GM23338 (cell line): ENCODE results near the gene ZNF358. TPM values are rescaled to one million over a fixed set of nuclear protein-coding genes. Genes with fewer than 3 reads are reported as not detected.
A peak's percentile ranks its signal among the peaks of the same experiment; 100 is the strongest.

Experiments
- ATAC-seq: fragments of 200-7000 bp; cut with Tn5 transposase; 3 replicates; pipeline ENCODE4 v1.9.1; 2020
- DNase-seq: peaks from one replicate; pipeline ENCODE4 v3.0.0-alpha.2; 2015; ENCODE audit warnings: low spot score
- H2AFZ ChIP-seq: fragments of 200-600 bp; sonication (generic); 2 replicates; pipeline ENCODE4 v1.8.0; 2016; ENCODE audit warnings: antibody characterized with exemption, mild to moderate bottlenecking, moderate library complexity
- H3F3A ChIP-seq: fragments of 200-600 bp; sonication (generic); replicated peaks from 2 replicates; pipeline ENCODE4 v1.8.0; 2017; ENCODE audit warnings: antibody characterized with exemption, mixed run types, low read depth
- H3K27ac ChIP-seq: fragments of 200-600 bp; sonication (generic); 2 replicates; pipeline ENCODE4 v1.6.1; 2016; ENCODE audit warnings: low read depth
- H3K27me3 ChIP-seq: fragments of 200-600 bp; sonication (generic); 2 replicates; pipeline ENCODE4 v1.8.0; 2016; ENCODE audit warnings: mild to moderate bottlenecking, mixed run types, moderate library complexity; ENCODE audit not compliant: insufficient read depth
- H3K36me3 ChIP-seq: fragments of 200-600 bp; sonication (generic); 2 replicates; pipeline ENCODE4 v1.8.0; 2016; ENCODE audit warnings: mild to moderate bottlenecking; ENCODE audit not compliant: insufficient read depth
- H3K4me1 ChIP-seq: fragments of 200-600 bp; sonication (generic); 2 replicates; pipeline ENCODE4 v1.8.0; 2016; ENCODE audit warnings: mild to moderate bottlenecking, moderate library complexity; ENCODE audit not compliant: insufficient read depth
- H3K4me2 ChIP-seq: fragments of 200-600 bp; sonication (generic); 2 replicates; pipeline ENCODE4 v1.7.1; 2017; ENCODE audit warnings: mixed run types
- H3K4me3 ChIP-seq: fragments of 200-600 bp; sonication (generic); 2 replicates; pipeline ENCODE4 v1.6.1; 2016; ENCODE audit warnings: mixed run types
- H3K79me2 ChIP-seq: fragments of 200-600 bp; sonication (generic); replicated peaks from 2 replicates; pipeline ENCODE4 v1.8.0; 2017; ENCODE audit warnings: mild to moderate bottlenecking; ENCODE audit not compliant: insufficient read depth
- H3K9me2 ChIP-seq: fragments of 200-600 bp; sonication (generic); 2 replicates; pipeline ENCODE4 v1.8.0; 2017; ENCODE audit not compliant: insufficient read depth
- H4K20me1 ChIP-seq: fragments of 200-600 bp; sonication (generic); replicated peaks from 2 replicates; pipeline ENCODE4 v1.8.0; 2017; ENCODE audit warnings: mild to moderate bottlenecking; ENCODE audit not compliant: insufficient read depth
- H3K27ac Mint-ChIP-seq: 2 replicates; pipeline ENCODE4 v1.8.0; 2020; ENCODE audit warnings: inconsistent platforms, mild to moderate bottlenecking, moderate library complexity, mixed read lengths
- H3K27me3 Mint-ChIP-seq: 3 replicates; pipeline ENCODE4 v1.8.0; 2022; ENCODE audit warnings: low read depth, mild to moderate bottlenecking, moderate library complexity, mixed read lengths, inconsistent platforms; ENCODE audit not compliant: insufficient read depth, poor library complexity
- H3K36me3 Mint-ChIP-seq: 3 replicates; pipeline ENCODE4 v1.8.0; 2021; ENCODE audit warnings: low read depth, mild to moderate bottlenecking, inconsistent platforms, moderate library complexity, mixed read lengths
- H3K4me1 Mint-ChIP-seq: 3 replicates; pipeline ENCODE4 v1.8.0; 2020; ENCODE audit warnings: mild to moderate bottlenecking, inconsistent platforms, mixed read lengths
- H3K4me3 Mint-ChIP-seq: 3 replicates; pipeline ENCODE4 v1.8.0; 2021; ENCODE audit warnings: moderate library complexity, mild to moderate bottlenecking, inconsistent platforms, mixed read lengths
- H3K9me3 Mint-ChIP-seq: 3 replicates; pipeline ENCODE4 v1.8.0; 2020; ENCODE audit warnings: moderate library complexity, mild to moderate bottlenecking, inconsistent platforms, mixed read lengths
- CREB1 ChIP-seq: fragments of 250-450 bp; sonication (Bioruptor Pico); IDR thresholded peaks from 2 replicates; pipeline ENCODE4 v1.5.0; 2020; ENCODE audit warnings: low read depth, mild to moderate bottlenecking, moderate library complexity
- POLR2AphosphoS5 ChIP-seq: IDR thresholded peaks from 2 replicates; pipeline ENCODE4 v1.6.1; 2016; ENCODE audit warnings: antibody characterized with exemption, low read depth
- STAT1 ChIP-seq: IDR thresholded peaks from one replicate; pipeline ENCODE4 v1.6.1; 2016; ENCODE audit warnings: antibody characterized with exemption; ENCODE audit not compliant: unreplicated experiment
- ZNF462 ChIP-seq: fragments of 250-450 bp; sonication (Bioruptor Pico); IDR thresholded peaks from 2 replicates; pipeline ENCODE4 v1.5.0; 2020; ENCODE audit warnings: mild to moderate bottlenecking, moderate library complexity
- polyA plus RNA-seq: library from polyadenylated mRNA; unstranded; fragments of >200 nt; fragmentation: Nextera tagmentation; extraction: Ambion mirVana; gene quantifications from 2 replicates; pipeline ENCODE4 v1.2.1, GENCODE V29; 2016
- total RNA-seq: library from RNA; depleted of rRNA; stranded (reverse); fragments of >200 nt; shearing (Covaris generic); gene quantifications from 2 replicates; pipeline ENCODE4 v1.2.3, GENCODE V29; 2014
- TF ChIP-seq, protein P1 (sequence below): IDR thresholded peaks from one replicate; pipeline ENCODE4 v1.6.1; 2018; ENCODE audit warnings: antibody characterized with exemption; ENCODE audit not compliant: unreplicated experiment

The ZNF358 gene
- total and polyA plus RNA-seq, 2 experiments from 2014 or later, result 23.8 to 52.9 TPM

DNA sequence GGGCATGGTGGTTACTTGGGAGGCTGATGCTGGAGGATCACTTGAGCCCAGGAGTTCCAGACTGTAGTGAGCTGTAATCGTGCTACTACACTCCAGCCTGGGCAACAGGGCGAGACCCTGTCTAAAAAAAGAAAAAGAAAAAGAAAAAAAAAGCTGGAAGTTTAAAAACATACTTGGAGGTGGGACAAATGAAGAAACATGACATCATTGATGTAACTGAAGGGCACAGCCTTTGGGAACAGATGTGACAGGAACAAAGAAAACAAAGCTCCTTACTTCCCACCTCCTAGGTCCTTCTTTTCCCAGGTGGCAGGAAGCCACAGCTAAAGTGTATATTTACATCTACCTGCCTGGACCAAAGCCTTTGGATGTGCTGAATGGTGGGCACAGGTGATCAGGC, 29.0 kb upstream of the ZNF358 start (continued):
- TF ChIP-seq, protein P1, sequence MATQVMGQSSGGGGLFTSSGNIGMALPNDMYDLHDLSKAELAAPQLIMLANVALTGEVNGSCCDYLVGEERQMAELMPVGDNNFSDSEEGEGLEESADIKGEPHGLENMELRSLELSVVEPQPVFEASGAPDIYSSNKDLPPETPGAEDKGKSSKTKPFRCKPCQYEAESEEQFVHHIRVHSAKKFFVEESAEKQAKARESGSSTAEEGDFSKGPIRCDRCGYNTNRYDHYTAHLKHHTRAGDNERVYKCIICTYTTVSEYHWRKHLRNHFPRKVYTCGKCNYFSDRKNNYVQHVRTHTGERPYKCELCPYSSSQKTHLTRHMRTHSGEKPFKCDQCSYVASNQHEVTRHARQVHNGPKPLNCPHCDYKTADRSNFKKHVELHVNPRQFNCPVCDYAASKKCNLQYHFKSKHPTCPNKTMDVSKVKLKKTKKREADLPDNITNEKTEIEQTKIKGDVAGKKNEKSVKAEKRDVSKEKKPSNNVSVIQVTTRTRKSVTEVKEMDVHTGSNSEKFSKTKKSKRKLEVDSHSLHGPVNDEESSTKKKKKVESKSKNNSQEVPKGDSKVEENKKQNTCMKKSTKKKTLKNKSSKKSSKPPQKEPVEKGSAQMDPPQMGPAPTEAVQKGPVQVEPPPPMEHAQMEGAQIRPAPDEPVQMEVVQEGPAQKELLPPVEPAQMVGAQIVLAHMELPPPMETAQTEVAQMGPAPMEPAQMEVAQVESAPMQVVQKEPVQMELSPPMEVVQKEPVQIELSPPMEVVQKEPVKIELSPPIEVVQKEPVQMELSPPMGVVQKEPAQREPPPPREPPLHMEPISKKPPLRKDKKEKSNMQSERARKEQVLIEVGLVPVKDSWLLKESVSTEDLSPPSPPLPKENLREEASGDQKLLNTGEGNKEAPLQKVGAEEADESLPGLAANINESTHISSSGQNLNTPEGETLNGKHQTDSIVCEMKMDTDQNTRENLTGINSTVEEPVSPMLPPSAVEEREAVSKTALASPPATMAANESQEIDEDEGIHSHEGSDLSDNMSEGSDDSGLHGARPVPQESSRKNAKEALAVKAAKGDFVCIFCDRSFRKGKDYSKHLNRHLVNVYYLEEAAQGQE, result no peak

DNA sequence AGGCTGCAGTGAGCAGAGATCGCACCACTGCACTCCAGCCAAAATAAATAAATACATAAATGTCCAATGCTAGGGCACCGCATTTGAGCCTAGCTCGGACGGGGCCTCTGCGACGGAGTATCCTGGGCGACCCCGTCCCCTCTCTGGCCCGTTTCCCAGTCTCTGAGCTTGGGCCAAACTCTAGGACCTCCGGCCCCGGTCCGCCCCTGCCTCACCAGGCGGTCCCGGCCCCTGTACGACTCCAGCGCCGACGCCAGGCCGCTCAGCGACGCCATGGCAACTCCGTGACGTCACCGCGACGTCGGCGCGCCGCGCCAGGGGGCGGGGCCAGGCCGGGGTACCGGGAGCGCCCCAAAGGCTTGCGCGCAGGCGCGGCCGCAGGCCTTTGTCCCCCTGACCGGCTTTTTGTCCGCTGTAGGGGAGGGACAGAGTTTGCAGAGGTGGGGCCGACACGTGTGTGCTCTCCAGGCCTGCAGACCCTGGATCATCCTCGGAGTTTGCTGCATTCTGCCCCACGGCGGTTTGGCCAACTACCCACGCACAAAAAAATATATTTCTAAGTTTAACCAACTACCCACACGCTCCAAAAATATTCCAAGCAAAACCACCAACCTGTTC, 27.1 kb upstream of the ZNF358 start, which contains the start of gene PEX11G:
Gene PEX11G (minus strand): TSS at position 300 of the 618 bp plus-strand sequence. CDS start 25 bp downstream, at position 275.
- H3K4me3 ChIP-seq, result peak within 1 kb of the TSS; percentile 71
- H3K9me2 ChIP-seq, result no peaks in the 10 kb centered on the region
- Mint-ChIP-seq H3K27me3 (peaks cover 8% of the 10 kb centered on the region), H3K4me3 (peak within 1 kb of the TSS; percentile 71), H3K4me1 (peaks cover 9% of the 10 kb centered on the region), H3K9me3 (no peaks in the 10 kb centered on the region), H3K27ac (peak within 1 kb of the TSS; percentile 97), H3K36me3 (no peaks in the 10 kb centered on the region)
- H3K4me2 ChIP-seq, result peak within 1 kb of the TSS; percentile 95
- ATAC-seq (peak; percentile 97), DNase-seq (peak; percentile 94)
- H3K79me2 ChIP-seq, result no peaks in the 10 kb centered on the region
- no peaks in the 10 kb centered on the region for H3K36me3 ChIP-seq
- peaks cover 7% of the 10 kb centered on the region for H3K4me1 ChIP-seq
- H3K27ac ChIP-seq, result peak within 1 kb of the TSS; percentile 97
- H2AFZ ChIP-seq, result peak within 1 kb of the TSS; percentile 84; the same call in 1 of the 2 replicates
- peaks cover 5% of the 10 kb centered on the region for H3F3A ChIP-seq
- no peaks in the 10 kb centered on the region for H3K27me3 ChIP-seq
- TF ChIP-seq ZNF462 (no peak), POLR2AphosphoS5 (peak; percentile 86), CREB1 (peak; percentile 99), STAT1 (peak; percentile 39)
- TF ChIP-seq, protein P1, result peak; percentile 22
- no peaks in the 10 kb centered on the region for H4K20me1 ChIP-seq
